Measurements from ENCODE around the gene IVNS1ABP. TPM values are rescaled to one million over a fixed set of nuclear protein-coding genes. Genes with fewer than 3 reads are reported as not detected.

Gene IVNS1ABP
- total and polyA plus RNA-seq, 2 of the 13 experiments (the other 11 are each of a cell fraction or from before 2014, with no cell fraction given): 49.1 to 51.7 TPM

DNA sequence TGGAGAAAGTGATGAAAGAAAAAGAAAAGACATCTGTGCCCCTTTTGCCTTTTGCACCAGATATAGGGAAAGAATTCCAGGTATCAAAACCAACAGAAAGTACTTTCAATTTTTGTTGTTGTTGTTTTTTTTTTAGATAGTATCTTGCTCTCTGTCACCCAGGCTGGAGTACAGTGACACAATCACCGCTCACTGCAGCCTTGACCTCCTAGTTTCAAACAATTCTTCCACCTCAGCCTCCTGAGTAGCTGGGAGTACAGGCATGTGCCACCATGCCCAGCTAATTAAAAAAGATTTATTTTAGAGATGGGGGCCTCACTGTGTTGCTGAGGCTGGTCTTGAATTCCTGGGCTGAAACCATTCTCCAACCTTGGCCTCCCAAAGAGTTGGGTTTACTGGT is 31.3 kb upstream of the IVNS1ABP start (continued):
- TF ChIP-seq AKNA (CRISPR knock-in tag; IDR thresholded peaks at IDR 0.05; ENCODE audit: borderline replicate concordance) (no peak), ELF1 (CRISPR knock-in tag; IDR thresholded peaks at IDR 0.05) (no peak), SALL1 (CRISPR knock-in tag; IDR thresholded peaks at IDR 0.05) (peak; percentile 61), NR2F1 (CRISPR knock-in tag; IDR thresholded peaks at IDR 0.05) (peak in 1 of 2 experiments; percentile 20; a peak in 1 of 4 replicates), ZNF124 (CRISPR knock-in tag; IDR thresholded peaks at IDR 0.05) (no peak), GABPB1 (CRISPR knock-in tag; IDR thresholded peaks at IDR 0.05) (no peak), ZNF10 (CRISPR knock-in tag; IDR thresholded peaks at IDR 0.05; ENCODE audit: borderline replicate concordance, low read depth) (no peak), CBX2 (IDR thresholded peaks at IDR 0.05; ENCODE audit: low read depth, low read length) (no peak), CBX2 (CRISPR knock-in tag; IDR thresholded peaks at IDR 0.05; ENCODE audit: low read depth) (no peak), PAXIP1 (CRISPR knock-in tag; conservative IDR thresholded peaks at IDR 0.05) (peak; percentile 62), SCMH1 (CRISPR knock-in tag; IDR thresholded peaks at IDR 0.05; ENCODE audit: borderline replicate concordance) (no peak), NFE2L1 (CRISPR knock-in tag; IDR thresholded peaks at IDR 0.05; ENCODE audit: borderline replicate concordance) (no peak), NR3C1 (CRISPR knock-in tag; IDR thresholded peaks at IDR 0.05) (no peak), TBX2 (CRISPR knock-in tag; IDR thresholded peaks at IDR 0.05; ENCODE audit: borderline replicate concordance) (peak; percentile 29; the same call in 1 of the 2 replicates), MAZ (IDR thresholded peaks at IDR 0.05; ENCODE audit: borderline replicate concordance, low read depth, low read length) (no peak), MAZ (CRISPR knock-in tag; IDR thresholded peaks at IDR 0.05; ENCODE audit: low read depth) (no peak), ZNF737 (CRISPR knock-in tag; IDR thresholded peaks at IDR 0.05; ENCODE audit: borderline replicate concordance) (no peak)
- TF ChIP-seq, protein P1, sequence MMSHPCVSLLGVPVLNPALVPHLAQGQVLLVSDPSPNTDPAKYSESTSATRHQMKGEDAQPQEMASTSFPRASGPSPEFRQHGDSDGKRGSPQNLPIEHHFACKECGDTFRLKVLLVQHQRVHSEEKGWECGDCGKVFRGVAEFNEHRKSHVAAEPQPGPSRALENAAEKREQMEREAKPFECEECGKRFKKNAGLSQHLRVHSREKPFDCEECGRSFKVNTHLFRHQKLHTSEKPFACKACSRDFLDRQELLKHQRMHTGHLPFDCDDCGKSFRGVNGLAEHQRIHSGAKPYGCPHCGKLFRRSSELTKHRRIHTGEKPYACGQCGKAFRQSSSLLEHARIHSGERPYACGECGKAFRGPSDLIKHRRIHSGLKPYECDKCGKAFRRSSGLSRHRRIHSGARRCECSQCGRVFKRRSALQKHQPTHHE (CRISPR knock-in tag; IDR thresholded peaks at IDR 0.05; ENCODE audit: borderline replicate concordance): no peak
- TF ChIP-seq, protein P2, sequence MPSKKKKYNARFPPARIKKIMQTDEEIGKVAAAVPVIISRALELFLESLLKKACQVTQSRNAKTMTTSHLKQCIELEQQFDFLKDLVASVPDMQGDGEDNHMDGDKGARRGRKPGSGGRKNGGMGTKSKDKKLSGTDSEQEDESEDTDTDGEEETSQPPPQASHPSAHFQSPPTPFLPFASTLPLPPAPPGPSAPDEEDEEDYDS (CRISPR knock-in tag; IDR thresholded peaks at IDR 0.05): no peak

All from HepG2 (cell line).